ENCODE results near the gene MMEL1. TPM values are rescaled to one million over a fixed set of nuclear protein-coding genes. Genes with fewer than 3 reads are reported as not detected.
"Not testable (repeated sequence)": the region's sequence is repeated elsewhere in the genome, so short reads cannot be mapped to it uniquely, and the experiment has no call there.

Gene MMEL1
- total RNA-seq, 1 donor from 2014 or later = 3.4 TPM

- Mint-ChIP-seq H3K9me3 (no peaks in the 10 kb centered on the region), H3K27me3 (ENCODE audit: low read depth) (peaks cover 7% of the 10 kb centered on the region), H3K4me1 (peaks cover 4% of the 10 kb centered on the region), H3K36me3 (no peaks in the 10 kb centered on the region), H3K27ac (no peak overlapping the region), H3K4me3 (no peak overlapping the region)
- TF ChIP-seq, protein P1, sequence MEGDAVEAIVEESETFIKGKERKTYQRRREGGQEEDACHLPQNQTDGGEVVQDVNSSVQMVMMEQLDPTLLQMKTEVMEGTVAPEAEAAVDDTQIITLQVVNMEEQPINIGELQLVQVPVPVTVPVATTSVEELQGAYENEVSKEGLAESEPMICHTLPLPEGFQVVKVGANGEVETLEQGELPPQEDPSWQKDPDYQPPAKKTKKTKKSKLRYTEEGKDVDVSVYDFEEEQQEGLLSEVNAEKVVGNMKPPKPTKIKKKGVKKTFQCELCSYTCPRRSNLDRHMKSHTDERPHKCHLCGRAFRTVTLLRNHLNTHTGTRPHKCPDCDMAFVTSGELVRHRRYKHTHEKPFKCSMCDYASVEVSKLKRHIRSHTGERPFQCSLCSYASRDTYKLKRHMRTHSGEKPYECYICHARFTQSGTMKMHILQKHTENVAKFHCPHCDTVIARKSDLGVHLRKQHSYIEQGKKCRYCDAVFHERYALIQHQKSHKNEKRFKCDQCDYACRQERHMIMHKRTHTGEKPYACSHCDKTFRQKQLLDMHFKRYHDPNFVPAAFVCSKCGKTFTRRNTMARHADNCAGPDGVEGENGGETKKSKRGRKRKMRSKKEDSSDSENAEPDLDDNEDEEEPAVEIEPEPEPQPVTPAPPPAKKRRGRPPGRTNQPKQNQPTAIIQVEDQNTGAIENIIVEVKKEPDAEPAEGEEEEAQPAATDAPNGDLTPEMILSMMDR (IDR thresholded peaks at IDR 0.05; ENCODE audit: unreplicated experiment) = no peak
- DNase-seq (ENCODE audit: low spot score in 2 of 2, unreplicated experiment in 2 of 2) = no peak
Measured at GRCh38 chr1:2553871-2554620, 78.8 kb downstream of the MMEL1 start.

GRCh38 chr1:2553076-2553475 is 79.7 kb downstream of the MMEL1 start:
- H3K27me3 Mint-ChIP-seq (ENCODE audit: low read depth); H3K9me3 Mint-ChIP-seq; H3K4me3 Mint-ChIP-seq; H3K36me3 Mint-ChIP-seq; H3K27ac Mint-ChIP-seq; DNase-seq (ENCODE audit: low spot score in 2 of 2, unreplicated experiment in 2 of 2); H3K4me1 Mint-ChIP-seq: not testable (repeated sequence)

DNA sequence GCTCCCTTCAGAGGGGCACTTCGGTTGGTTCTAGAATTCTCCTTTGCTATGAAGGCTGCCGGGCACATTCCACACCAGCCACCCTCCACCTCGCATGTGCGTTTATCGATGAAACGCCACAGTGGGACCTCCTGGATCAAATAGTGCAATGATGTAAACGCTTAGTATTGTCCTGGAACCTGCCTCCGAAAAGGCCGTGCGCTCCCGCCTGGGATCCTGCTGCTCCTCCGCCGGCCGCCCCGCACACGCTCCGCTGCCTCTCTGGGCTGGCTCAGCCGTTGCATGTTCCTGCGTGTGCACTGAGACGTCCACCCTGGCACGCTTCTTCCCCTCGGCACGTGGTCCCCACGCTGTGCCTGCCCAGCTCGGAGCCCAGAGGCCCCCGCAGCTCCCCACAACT is 80.6 kb downstream of the MMEL1 start:
- DNase-seq (ENCODE audit: low spot score in 2 of 2, unreplicated experiment in 2 of 2) = no peak
- Mint-ChIP-seq H3K27me3 (ENCODE audit: low read depth) (peaks cover 5% of the 10 kb centered on the region), H3K4me3 (no peak overlapping the region), H3K4me1 (peaks cover 6% of the 10 kb centered on the region), H3K36me3 (no peaks in the 10 kb centered on the region), H3K9me3 (no peaks in the 10 kb centered on the region), H3K27ac (no peak overlapping the region)
- TF ChIP-seq, protein P1 (IDR thresholded peaks at IDR 0.05; ENCODE audit: unreplicated experiment) = no peak

DNA sequence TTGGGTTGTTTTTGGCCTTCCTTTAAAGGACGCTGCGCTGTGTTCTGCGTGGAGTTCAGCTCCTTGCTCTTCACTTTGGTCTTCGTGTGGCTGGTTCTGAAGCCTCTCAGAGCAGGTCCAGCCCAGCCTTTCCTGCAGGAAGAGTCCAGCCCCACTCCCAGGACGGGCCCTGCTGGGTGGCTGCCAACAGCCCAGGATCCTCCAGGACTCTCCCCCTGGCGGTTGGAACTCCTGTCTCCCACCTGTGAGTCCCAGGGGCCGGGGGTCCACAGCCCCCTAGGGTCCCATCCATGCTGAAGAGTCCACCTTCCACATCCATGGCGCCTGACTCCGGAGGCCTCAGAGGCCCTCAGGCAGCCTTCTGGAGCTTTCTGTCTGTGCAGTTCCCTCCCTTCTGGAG is 81.3 kb downstream of the MMEL1 start:
- not testable (repeated sequence) for DNase-seq (ENCODE audit: low spot score in 2 of 2, unreplicated experiment in 2 of 2); H3K9me3 Mint-ChIP-seq; H3K4me1 Mint-ChIP-seq; H3K27ac Mint-ChIP-seq; H3K27me3 Mint-ChIP-seq (ENCODE audit: low read depth); H3K4me3 Mint-ChIP-seq; H3K36me3 Mint-ChIP-seq

- H3K9me3 Mint-ChIP-seq; H3K36me3 Mint-ChIP-seq; DNase-seq (ENCODE audit: low spot score in 2 of 2, unreplicated experiment in 2 of 2); H3K4me1 Mint-ChIP-seq; H3K27ac Mint-ChIP-seq; H3K27me3 Mint-ChIP-seq (ENCODE audit: low read depth); H3K4me3 Mint-ChIP-seq: not testable (repeated sequence)
Measured at GRCh38 chr1:2550309-2550861, 82.4 kb downstream of the MMEL1 start.

DNA sequence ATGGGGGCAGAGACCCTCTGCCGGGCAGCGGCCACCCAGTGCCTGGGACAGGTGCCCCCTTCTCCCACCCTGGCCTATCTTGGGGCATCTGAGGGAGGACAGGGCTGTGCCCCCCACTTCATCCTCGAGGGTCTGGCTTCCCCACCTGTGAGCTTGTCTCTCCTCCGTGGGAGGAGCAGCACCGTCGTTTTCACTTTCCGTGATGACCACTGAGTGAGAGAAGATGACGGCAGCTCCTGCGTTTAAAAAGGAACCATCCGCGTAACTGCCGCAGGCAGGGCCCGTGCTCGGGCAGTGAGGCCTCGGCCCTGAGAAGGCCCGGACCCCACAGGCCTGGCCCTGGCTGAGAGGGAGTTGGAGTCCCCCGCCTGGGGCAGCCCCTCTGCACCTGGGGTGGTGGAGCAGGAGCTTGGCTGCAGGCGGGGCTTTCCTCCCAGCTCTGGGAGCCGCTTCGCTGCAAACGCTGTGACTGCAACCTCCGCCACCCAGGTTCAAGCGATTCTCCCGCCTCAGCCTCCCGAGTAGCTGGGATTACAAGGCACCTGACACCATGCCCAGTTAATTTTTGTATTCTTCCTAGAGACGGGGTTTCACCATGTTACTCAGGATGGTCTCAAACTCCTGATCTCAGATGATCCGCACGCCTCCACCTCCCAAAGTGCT is 83.3 kb downstream of the MMEL1 start:
- H3K36me3 Mint-ChIP-seq; H3K27me3 Mint-ChIP-seq (ENCODE audit: low read depth); H3K27ac Mint-ChIP-seq; DNase-seq (ENCODE audit: low spot score in 2 of 2, unreplicated experiment in 2 of 2); H3K4me3 Mint-ChIP-seq; H3K9me3 Mint-ChIP-seq: not testable (repeated sequence)
- H3K4me1 Mint-ChIP-seq = peaks cover 14% of the 10 kb centered on the region

- Mint-ChIP-seq H3K4me1 (peaks cover 20% of the 10 kb centered on the region), H3K4me3 (no peak overlapping the region), H3K9me3 (no peaks in the 10 kb centered on the region), H3K27ac (no peak overlapping the region), H3K36me3 (no peaks in the 10 kb centered on the region), H3K27me3 (ENCODE audit: low read depth) (no peaks in the 10 kb centered on the region)
- peak; percentile 73 to 88 for DNase-seq (ENCODE audit: low spot score in 2 of 2, unreplicated experiment in 2 of 2)
- TF ChIP-seq, protein P1 (IDR thresholded peaks at IDR 0.05; ENCODE audit: unreplicated experiment) = peak; percentile 91
Measured at GRCh38 chr1:2548068-2548589, 84.7 kb downstream of the MMEL1 start.
